K562 (cell line): ENCODE data around the gene CYP11A1. TPM values are rescaled to one million over a fixed set of nuclear protein-coding genes. Genes with fewer than 3 reads are reported as not detected.
A peak's percentile ranks its signal among the peaks of the same experiment; 100 is the strongest.

Source experiments
- ATAC-seq: fragments of 200-7000 bp; cut with Tn5 transposase; 3 replicates; pipeline ENCODE4 v1.9.1; 2020; ENCODE audit warnings: moderate library complexity
- BruUV-seq: library from RNA; stranded (reverse); fragments of 400-500 nt; replicated peaks from 2 replicates; lab custom pipeline; 2021; lab: Mats Ljungman, UMichigan
- CTCF ChIA-PET: fragments of 300-600 bp; formaldehyde crosslinking; extraction: SDS; loops from one replicate; lab custom pipeline; 2021; ENCODE audit warnings: low intra/inter-chr PET ratio; lab: Yijun Ruan, JAX
- POLR2A ChIA-PET: fragments of 300-600, 350-650 bp; sonication (Branson Sonifier 250); formaldehyde crosslinking; extraction: SDS; loops from one replicate; lab custom pipeline; 2021; ENCODE audit warnings: antibody characterized with exemption, inconsistent platforms; lab: Yijun Ruan, JAX
- DNase-seq, 4 experiments: peaks; one replicate each; pipeline versions ENCODE4 v3.0.0 to v3.0.0-alpha.2; 2011 to 2018; ENCODE audit warnings: low spot score in 3 of 4, mixed read lengths in 3 of 4; ENCODE audit errors: extremely low read depth in 1 of 4
- FAIRE-seq: peaks from 2 replicates; lab custom pipeline; 2011; peaks lifted over from hg19 to GRCh38; lab: Jason Lieb, UNC
- H2AFZ ChIP-seq: 2 replicates; pipeline ENCODE4 v1.6.0; 2011; ENCODE audit warnings: low read depth, low read length, control low read depth, inconsistent platforms
- H3K27ac ChIP-seq: fragments of 200-600 bp; 3 replicates; pipeline ENCODE4 v1.8.0; 2011; ENCODE audit warnings: low read depth, mild to moderate bottlenecking, control low read depth, inconsistent platforms, low read length, moderate library complexity, mixed read lengths; ENCODE audit errors: extremely low read depth
- H3K27me3 ChIP-seq, 2 experiments: fragments of 300-600 bp in 1 of 2; 2 replicates in 1 of 2; 3 replicates in 1 of 2; pipeline versions ENCODE4 v1.6.0 to v1.8.0; 2011; ENCODE audit warnings: inconsistent platforms in 2 of 2, low read length in 2 of 2, mild to moderate bottlenecking in 1 of 2, mixed read lengths in 1 of 2, moderate library complexity in 1 of 2; ENCODE audit not compliant: control insufficient read depth in 2 of 2, insufficient read depth in 2 of 2
- H3K36me3 ChIP-seq: fragments of 300-600 bp; 3 replicates; pipeline ENCODE4 v1.8.0; 2011; ENCODE audit warnings: mild to moderate bottlenecking, low read length, inconsistent platforms; ENCODE audit not compliant: control insufficient read depth, insufficient read depth
- H3K4me1 ChIP-seq, 2 experiments: fragments of 200-600 bp in 1 of 2; replicated peaks in 1 of 2; 2 replicates in 1 of 2; 3 replicates in 1 of 2; pipeline versions ENCODE4 v1.5.1 to v1.8.0; 2011; ENCODE audit warnings: inconsistent platforms in 2 of 2, low read length in 2 of 2, mild to moderate bottlenecking in 1 of 2, mixed read lengths in 1 of 2, moderate library complexity in 1 of 2; ENCODE audit not compliant: control insufficient read depth in 2 of 2, insufficient read depth in 2 of 2
- H3K4me2 ChIP-seq: 2 replicates; pipeline ENCODE4 v1.6.1; 2011; ENCODE audit warnings: low read length, control low read depth, inconsistent platforms, mixed read lengths; ENCODE audit not compliant: insufficient read depth
- H3K4me3 ChIP-seq: fragments of 200-600 bp; sonication (generic), shearing (Covaris generic); 2 replicates; pipeline ENCODE4 v1.5.1; 2016; ENCODE audit warnings: control low read depth, inconsistent platforms
- H3K79me2 ChIP-seq: fragments of 200-600 bp; 3 replicates; pipeline ENCODE4 v1.8.0; 2011; ENCODE audit warnings: low read length, inconsistent platforms; ENCODE audit not compliant: control insufficient read depth, insufficient read depth
- H3K9ac ChIP-seq, 2 experiments: 2 replicates each; pipeline versions ENCODE4 v1.6.0 to v1.6.1; 2011; ENCODE audit warnings: low read depth in 2 of 2, low read length in 2 of 2, control low read depth in 1 of 2, inconsistent platforms in 1 of 2, mild to moderate bottlenecking in 1 of 2, mixed read lengths in 1 of 2; ENCODE audit not compliant: insufficient read depth in 1 of 2
- H3K9me1 ChIP-seq: one replicate; pipeline ENCODE4 v1.6.0; 2011; ENCODE audit warnings: inconsistent platforms, mild to moderate bottlenecking, low read length, moderate library complexity; ENCODE audit not compliant: control insufficient read depth, insufficient read depth
- H3K9me3 ChIP-seq: replicated peaks from 2 replicates; pipeline ENCODE4 v1.5.1; 2011; ENCODE audit warnings: low read depth, low read length, inconsistent platforms; ENCODE audit not compliant: control insufficient read depth, insufficient read depth
- H4K20me1 ChIP-seq: replicated peaks from 2 replicates; pipeline ENCODE4 v1.6.1; 2011; ENCODE audit warnings: low read length, inconsistent platforms, mixed read lengths; ENCODE audit not compliant: control insufficient read depth, insufficient read depth
- KDM1A ChIP-seq, 2 experiments: fragments of 450-650 bp; IDR thresholded peaks; 2 replicates each; pipeline ENCODE4 v1.6.1; 2016; ENCODE audit warnings: mild to moderate bottlenecking in 2 of 2
- NEUROD1 ChIP-seq: fragments of 150-350 bp; IDR thresholded peaks from 2 replicates; pipeline ENCODE4 v1.6.1; 2014; ENCODE audit warnings: borderline replicate concordance, low read length, low read depth; ENCODE audit not compliant: partially characterized antibody
- SMARCB1 ChIP-seq: IDR thresholded peaks from 2 replicates; pipeline ENCODE4 v1.6.1; 2011; ENCODE audit warnings: improper control_type of control experiment, low read depth; ENCODE audit not compliant: insufficient read length
- VEZF1 ChIP-seq: fragments of 200-800 bp; sonication (Bioruptor generic); IDR thresholded peaks from 2 replicates; pipeline ENCODE4 v1.6.1; 2017; ENCODE audit warnings: missing genetic modification characterization, missing compliant biosample characterization
- WGBS: fragments of 100-300 bp; shearing (Covaris generic); methylation state at CpG from one replicate; pipeline ENCODE4 v1.1.6; 2016; ENCODE audit warnings: low coverage, mixed read lengths; ENCODE audit not compliant: insufficient coverage; ENCODE audit errors: missing lambda C conversion rate; 5-methylcytosine and 5-hydroxymethylcytosine counted together
- in situ Hi-C: fragments of 300-500 bp; cut with MboI; formaldehyde crosslinking; loops from 4 replicates; pipeline ENCODE4 v1.15.0; 2018; ENCODE audit warnings: inconsistent platforms, mixed read lengths
- intact Hi-C: fragments of 100-400 bp; cut with micrococcal nuclease; formaldehyde crosslinking; loops from 2 replicates; pipeline ENCODE4 v1.14.2; 2022
- polyA plus RNA-seq, 8 experiments: library from polyadenylated mRNA; depleted of rRNA in 4 of 8; stranded (reverse) in 5 of 8; unstranded in 3 of 8; fragments of >200 nt; fragmentation: Nextera tagmentation in 2 of 8; fragmentation: Illumina TruSeq in 1 of 8; extraction: Ambion mirVana in 2 of 8; extraction: Trizol in 1 of 8; gene quantifications; 2 replicates each; pipeline versions ENCODE4 v1.2.1 to v1.2.3, GENCODE V29; 2011 to 2014; ENCODE audit warnings: inconsistent platforms in 1 of 8, missing spikeins in 1 of 8
- total RNA-seq, 7 experiments: library from RNA; depleted of rRNA in 6 of 7; stranded (reverse); fragments of >200 nt in 6 of 7; fragmentation: Illumina TruSeq in 2 of 7; extraction: Trizol in 2 of 7; gene quantifications; 2 replicates each; pipeline versions ENCODE4 v1.2.1 to v1.2.3, GENCODE V29; 2011 to 2021; ENCODE audit warnings: low replicate concordance in 1 of 7

The CYP11A1 gene
- total and polyA plus RNA-seq, 9 of the 15 experiments (the other 6 are each of a cell fraction or from before 2014, with no cell fraction given) = 0.06 to 0.24 (median 0.10) TPM; not detected in 4

- FAIRE-seq (no peak), DNase-seq (no peak), ATAC-seq (no peak)
- H3K9me3 ChIP-seq = no peaks in the 10 kb centered on the region
- BruUV-seq = no TSS peak
- peaks cover 5% of the 10 kb centered on the region for H4K20me1 ChIP-seq
- H3K27me3 ChIP-seq = no peaks in the 10 kb centered on the region; a peak in 1 of 5 replicates
- no peak for TF ChIP-seq SMARCB1
- TF ChIP-seq KDM1A (IDR thresholded peaks at IDR 0.05) = peak in 1 of 2 experiments; percentile 55; a peak in 1 of 4 replicates
- TF ChIP-seq VEZF1 = peak; percentile 28; the same call in 1 of the 2 replicates
- TF ChIP-seq NEUROD1 = no peak
- H3K4me1 ChIP-seq = peaks cover 16 to 17% of the 10 kb centered on the region in 2 experiments
- no peaks in the 10 kb centered on the region for H3K36me3 ChIP-seq
- 0 out of 4 replicates have a peak overlapping the region, but pooled peaks of 1 of the 2 experiments have one; percentile 40 for H3K9ac ChIP-seq
- ChIA-PET CTCF (no interaction called here), POLR2A (no interaction called here)
- no peak overlapping the region for H3K4me3 ChIP-seq
- in situ Hi-C loops = no loop called here
- intact Hi-C loops = no loop called here
- no peaks in the 10 kb centered on the region for H3K9me1 ChIP-seq
- no peak overlapping the region for H2AFZ ChIP-seq
- no peak overlapping the region for H3K27ac ChIP-seq
- H3K4me2 ChIP-seq = no peak overlapping the region
- 20% methylated on average over 5 of the region's 8 CpGs for WGBS
- no peaks in the 10 kb centered on the region for H3K79me2 ChIP-seq
Measured at GRCh38 chr15:74317820-74318375, 49.5 kb downstream of the CYP11A1 start.
